Lung (tissue), 12 donors: ENCODE data around the gene COL25A1. TPM values are rescaled to one million over a fixed set of nuclear protein-coding genes. Genes with fewer than 3 reads are reported as not detected.

Experiments
- ATAC-seq: fragments of 200-7000 bp; cut with Tn5 transposase; one replicate; pipeline ENCODE4 v1.9.1; 2020; ENCODE audit warnings: moderate number of reproducible peaks; ENCODE audit not compliant: insufficient read depth, low FRiP score
- DNase-seq, 3 donors: peaks; one replicate each; pipeline ENCODE4 v3.0.0-alpha.2; 2013 to 2017
- H3K27ac ChIP-seq, 2 donors: one replicate each; pipeline ENCODE4 v1.5.1; 2013; ENCODE audit warnings: mild to moderate bottlenecking in 2 of 2, moderate library complexity in 2 of 2, control low read depth in 1 of 2, inconsistent platforms in 1 of 2, low read depth in 1 of 2, low read length in 1 of 2
- H3K27me3 ChIP-seq, 3 donors: one replicate each; pipeline ENCODE4 v1.5.1; 2013; ENCODE audit warnings: low read length in 2 of 3; ENCODE audit not compliant: control insufficient read depth in 3 of 3, insufficient read depth in 3 of 3
- H3K36me3 ChIP-seq, 4 donors: one replicate each; pipeline ENCODE4 v1.5.1; 2013; ENCODE audit warnings: low read length in 4 of 4, mild to moderate bottlenecking in 1 of 4, moderate library complexity in 1 of 4; ENCODE audit not compliant: control insufficient read depth in 4 of 4, insufficient read depth in 4 of 4
- H3K4me1 ChIP-seq, 5 donors: one replicate each; pipeline ENCODE4 v1.5.1; 2013; ENCODE audit warnings: low read length in 5 of 5, mild to moderate bottlenecking in 2 of 5, moderate library complexity in 1 of 5; ENCODE audit not compliant: control insufficient read depth in 5 of 5, insufficient read depth in 5 of 5
- H3K4me3 ChIP-seq: one replicate; pipeline ENCODE4 v1.5.1; 2013; ENCODE audit warnings: mild to moderate bottlenecking, control low read depth, moderate library complexity
- H3K9ac ChIP-seq, 2 donors: one replicate each; pipeline ENCODE4 v1.5.1; 2013; ENCODE audit warnings: low read length in 2 of 2, control low read depth in 1 of 2; ENCODE audit not compliant: insufficient read depth in 1 of 2
- H3K9me3 ChIP-seq, 4 donors: one replicate each; pipeline ENCODE4 v1.5.1; 2013; ENCODE audit warnings: low read length in 3 of 4, mild to moderate bottlenecking in 1 of 4, moderate library complexity in 1 of 4; ENCODE audit not compliant: control insufficient read depth in 4 of 4, insufficient read depth in 3 of 4
- CTCF ChIP-seq: IDR thresholded peaks from 2 replicates; pipeline ENCODE4 v1.5.1; 2012; ENCODE audit warnings: mild to moderate bottlenecking; ENCODE audit errors: control extremely low read depth, extremely low read depth
- WGBS, 2 donors: extraction: QIAGEN DNeasy Blood & Tissue Kit; methylation state at CpG; one replicate each; pipeline ENCODE4 v1.1.7; 2013; 5-methylcytosine and 5-hydroxymethylcytosine counted together
- polyA plus RNA-seq, 2 donors: library from polyadenylated mRNA; stranded (reverse); fragments of 200-250 nt; gene quantifications; one replicate each; pipeline ENCODE4 v1.2.1, GENCODE V29; 2013
- total RNA-seq, 2 donors: library from RNA; depleted of rRNA in 1 of 2; stranded (reverse); fragments of >200 nt in 1 of 2; gene quantifications; one replicate each; pipeline ENCODE4 v1.2.1, GENCODE V29; 2014 to 2021
- donor health status: control.
- donor health status: control.
- donor health status: Bipolar disorder and iron deficiency.
- donor health status: healthy.
- donor health status: DM: yes; HTN: yes; CAD: no.

COL25A1 gene
- total and polyA plus RNA-seq, 4 donors: 0.06 to 3.5 (median 1.8) TPM

- no peak for ATAC-seq
- 63 to 72% methylated on average over 4 of the region's 4 CpGs for WGBS, 2 donors
- no peak overlapping the region for H3K27ac ChIP-seq
- no peak overlapping the region for H3K4me3 ChIP-seq
- no peak for TF ChIP-seq CTCF
- no peak overlapping the region for H3K9ac ChIP-seq
- no peaks in the 10 kb centered on the region for H3K27me3 ChIP-seq
- no peaks in the 10 kb centered on the region for H3K9me3 ChIP-seq
- DNase-seq: peak in 2 of 3 donors; percentile 4 to 17
- H3K4me1 ChIP-seq: no peaks in the 10 kb centered on the region
- no peaks in the 10 kb centered on the region for H3K36me3 ChIP-seq
These were observed 87.7 kb downstream of the COL25A1 start for GRCh38 chr4:109214622-109215301.

- H3K27me3 ChIP-seq: peaks cover 0 to 2% (median 0%) of the 10 kb centered on the region in 3 donors
- no peak overlapping the region for H3K4me3 ChIP-seq
- DNase-seq: no peak
- no peak for ATAC-seq
- H3K27ac ChIP-seq: no peak overlapping the region
- no peaks in the 10 kb centered on the region for H3K9me3 ChIP-seq
- H3K36me3 ChIP-seq: no peaks in the 10 kb centered on the region
- no peak overlapping the region for H3K9ac ChIP-seq
- 84 to 93% methylated on average over 1 of the region's 1 CpG for WGBS, 2 donors
- TF ChIP-seq CTCF: no peak
- peaks cover 0 to 5% (median 0%) of the 10 kb centered on the region in 5 donors for H3K4me1 ChIP-seq
These were observed 89.4 kb downstream of the COL25A1 start for GRCh38 chr4:109213056-109213455.

- H3K9ac ChIP-seq: no peak overlapping the region
- H3K27ac ChIP-seq: no peak overlapping the region
- no peaks in the 10 kb centered on the region for H3K9me3 ChIP-seq
- H3K27me3 ChIP-seq: peaks cover 0 to 5% (median 0%) of the 10 kb centered on the region in 3 donors
- no peaks in the 10 kb centered on the region for H3K36me3 ChIP-seq
- peaks cover 0 to 16% (median 0%) of the 10 kb centered on the region in 5 donors for H3K4me1 ChIP-seq
- no peak for ATAC-seq
- H3K4me3 ChIP-seq: no peak overlapping the region
- WGBS, 2 donors: 49 to 50% methylated on average over 3 of the region's 3 CpGs
- no peak for DNase-seq
- no peak for TF ChIP-seq CTCF
These were observed 90.8 kb downstream of the COL25A1 start for GRCh38 chr4:109211671-109212070.
